K562 (cell line): Measurements from ENCODE around the gene PRR35. TPM values are rescaled to one million over a fixed set of nuclear protein-coding genes. Genes with fewer than 3 reads are reported as not detected.

Source experiments
- ILF3 ChIP-seq: fragments of 450-650 bp; IDR thresholded peaks from 2 replicates; pipeline ENCODE4 v1.6.1; 2018; ENCODE audit warnings: antibody characterized with exemption, mild to moderate bottlenecking, moderate library complexity, borderline replicate concordance
- KAT2B ChIP-seq: IDR thresholded peaks from one replicate; pipeline ENCODE4 v1.6.1; 2012; ENCODE audit warnings: low read depth, mild to moderate bottlenecking, control low read depth, inconsistent platforms, low read length, moderate library complexity
- L3MBTL2 ChIP-seq: fragments of 450-650 bp; IDR thresholded peaks from 2 replicates; pipeline ENCODE4 v1.6.1; 2016; ENCODE audit warnings: mild to moderate bottlenecking, moderate library complexity
- NCOA6 ChIP-seq: fragments of 450-650 bp; IDR thresholded peaks from 2 replicates; pipeline ENCODE4 v1.6.1; 2017; ENCODE audit warnings: mild to moderate bottlenecking
- POLR2AphosphoS2 ChIP-seq: IDR thresholded peaks from 2 replicates; pipeline ENCODE4 v1.6.1; 2012; ENCODE audit warnings: low read length, improper control_type of control experiment
- PRPF4 ChIP-seq: fragments of 200-400 bp; formaldehyde crosslinking; IDR thresholded peaks from one replicate; pipeline ENCODE4 v1.6.1; 2017; ENCODE audit warnings: low read length, low read depth, mild to moderate bottlenecking; ENCODE audit not compliant: insufficient read depth, poor library complexity, severe bottlenecking
- RBM22 ChIP-seq: fragments of 200-400 bp; formaldehyde crosslinking; IDR thresholded peaks from 2 replicates; pipeline ENCODE4 v1.6.1; 2018; ENCODE audit warnings: low read length, low read depth; ENCODE audit not compliant: poor library complexity, severe bottlenecking
- SIN3A ChIP-seq, 2 experiments: fragments of 150-350 bp in 1 of 2; IDR thresholded peaks; 2 replicates each; pipeline ENCODE4 v1.6.1; 2011 to 2016; ENCODE audit warnings: borderline replicate concordance in 2 of 2, low read depth in 2 of 2, low read length in 2 of 2, mild to moderate bottlenecking in 2 of 2, moderate library complexity in 2 of 2; ENCODE audit not compliant: control insufficient read depth in 1 of 2
- SLC30A9 ChIP-seq: fragments of 250-450 bp; sonication (Bioruptor Pico); IDR thresholded peaks from 2 replicates; pipeline ENCODE4 v1.8.0; 2022; ENCODE audit warnings: mild to moderate bottlenecking, moderate library complexity
- TEAD2 ChIP-seq: fragments of 450-650 bp; IDR thresholded peaks from 2 replicates; pipeline ENCODE4 v1.6.1; 2016; ENCODE audit warnings: missing genetic modification characterization, control low read depth, missing compliant biosample characterization
- ZFP1 ChIP-seq: fragments of 450-650 bp; formaldehyde crosslinking; IDR thresholded peaks from 2 replicates; pipeline ENCODE4 v1.4.0; 2020; ENCODE audit warnings: mild to moderate bottlenecking, mixed read lengths
- ZFP36 ChIP-seq: fragments of 150-350 bp; IDR thresholded peaks from 2 replicates; pipeline ENCODE4 v1.6.1; 2018; ENCODE audit warnings: low read length, low read depth; ENCODE audit not compliant: partially characterized antibody
- ZNF124 ChIP-seq: sonication (generic); formaldehyde crosslinking; IDR thresholded peaks from 2 replicates; pipeline ENCODE4 v1.8.1; 2022; ENCODE audit warnings: missing genetic modification reagents
- polyA plus RNA-seq, 8 experiments: library from polyadenylated mRNA; depleted of rRNA in 4 of 8; stranded (reverse) in 5 of 8; unstranded in 3 of 8; fragments of >200 nt; fragmentation: Nextera tagmentation in 2 of 8; fragmentation: Illumina TruSeq in 1 of 8; extraction: Ambion mirVana in 2 of 8; extraction: Trizol in 1 of 8; gene quantifications; 2 replicates each; pipeline versions ENCODE4 v1.2.1 to v1.2.3, GENCODE V29; 2011 to 2014; ENCODE audit warnings: inconsistent platforms in 1 of 8, missing spikeins in 1 of 8
- total RNA-seq, 7 experiments: library from RNA; depleted of rRNA in 6 of 7; stranded (reverse); fragments of >200 nt in 6 of 7; fragmentation: Illumina TruSeq in 2 of 7; extraction: Trizol in 2 of 7; gene quantifications; 2 replicates each; pipeline versions ENCODE4 v1.2.1 to v1.2.3, GENCODE V29; 2011 to 2021; ENCODE audit warnings: low replicate concordance in 1 of 7
- TF ChIP-seq, protein P1 (sequence below): sonication (generic); formaldehyde crosslinking; IDR thresholded peaks from 2 replicates; pipeline ENCODE4 v1.8.0; 2022; ENCODE audit warnings: mild to moderate bottlenecking, missing genetic modification reagents
- TF ChIP-seq, protein P2 (sequence below): fragments of 450-650 bp; IDR thresholded peaks from 2 replicates; pipeline ENCODE4 v1.6.1; 2016; ENCODE audit warnings: low read depth, mild to moderate bottlenecking, moderate library complexity
- TF ChIP-seq, protein P3 (sequence below): fragments of 250-450 bp; sonication (Bioruptor Pico); IDR thresholded peaks from 2 replicates; pipeline ENCODE4 v1.8.0; 2022; ENCODE audit warnings: moderate library complexity, mild to moderate bottlenecking, inconsistent platforms
- TF ChIP-seq, protein P4 (sequence below): sonication (generic); formaldehyde crosslinking; IDR thresholded peaks from 2 replicates; pipeline ENCODE4 v1.8.0; 2022; ENCODE audit warnings: missing genetic modification reagents, mild to moderate bottlenecking, borderline replicate concordance
- TF ChIP-seq, protein P5 (sequence below): fragments of 250-450 bp; sonication (Bioruptor Pico); IDR thresholded peaks from 2 replicates; pipeline ENCODE4 v1.8.0; 2021; ENCODE audit warnings: mild to moderate bottlenecking, moderate library complexity

PRR35 gene
- total and polyA plus RNA-seq, 9 of the 15 experiments (the other 6 are each of a cell fraction or from before 2014, with no cell fraction given) = 0.17 to 0.45 (median 0.21) TPM; not detected in 5

DNA sequence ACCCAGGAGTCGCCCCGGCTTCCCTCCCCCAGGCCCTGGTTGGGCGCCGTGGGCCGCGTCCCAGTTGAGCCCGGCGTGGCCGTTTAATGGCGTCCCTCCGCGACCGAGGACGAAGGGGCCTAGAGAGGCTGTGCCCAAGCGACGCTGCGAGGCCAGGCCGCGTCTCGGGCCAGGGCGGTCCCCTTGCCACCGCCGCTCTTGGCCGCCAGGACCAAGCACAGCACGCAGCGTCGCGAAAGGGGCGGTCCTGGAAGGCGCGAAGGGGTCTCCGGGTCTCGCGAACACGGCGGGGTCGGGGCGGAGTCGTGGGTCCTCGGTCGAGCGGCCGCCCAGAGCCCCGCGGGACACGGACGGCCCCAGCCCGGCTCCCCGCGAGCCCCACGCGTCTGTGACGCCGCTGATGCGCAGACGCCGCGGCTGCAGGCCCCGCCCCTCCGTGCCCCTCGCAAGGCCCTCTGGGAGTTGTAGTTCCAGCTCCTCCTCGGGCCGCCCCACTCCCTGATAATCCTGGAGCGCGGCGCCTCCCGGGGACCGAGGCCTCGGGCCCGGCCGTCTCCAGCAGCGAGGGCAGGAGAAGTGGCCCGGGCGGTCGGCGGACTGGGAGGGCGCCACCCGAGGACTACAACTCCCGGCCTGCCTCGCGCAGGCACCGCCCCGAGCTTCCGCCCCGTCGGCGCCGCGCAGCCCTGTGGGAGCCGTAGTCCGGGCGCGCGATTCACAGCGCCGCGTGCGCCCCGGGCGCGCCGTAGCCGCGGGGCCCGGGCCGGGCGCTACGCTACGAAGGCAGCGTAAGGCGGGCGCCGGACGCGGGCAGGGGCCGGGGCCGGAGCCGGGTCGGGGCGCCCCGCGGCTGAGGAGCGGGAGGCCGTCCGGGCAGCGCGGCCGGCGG lies 32.9 kb upstream of the PRR35 start, which contains the start of gene CAPN15 (continued):
- TF ChIP-seq KAT2B = no peak
- TF ChIP-seq ZFP36 = no peak
- no peak; the same call in 1 of the 2 replicates for TF ChIP-seq NCOA6
- no peak for TF ChIP-seq ZNF124
- peak; percentile 75 for TF ChIP-seq L3MBTL2
- TF ChIP-seq POLR2AphosphoS2 = no peak; the same call in 1 of the 2 replicates
- peak; percentile 28 for TF ChIP-seq RBM22
- TF ChIP-seq, protein P1, sequence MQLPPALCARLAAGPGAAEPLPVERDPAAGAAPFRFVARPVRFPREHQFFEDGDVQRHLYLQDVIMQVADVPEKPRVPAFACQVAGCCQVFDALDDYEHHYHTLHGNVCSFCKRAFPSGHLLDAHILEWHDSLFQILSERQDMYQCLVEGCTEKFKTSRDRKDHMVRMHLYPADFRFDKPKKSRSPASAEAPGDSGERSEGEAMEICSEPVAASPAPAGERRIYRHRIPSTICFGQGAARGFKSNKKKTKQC (CRISPR knock-in tag) = no peak
- TF ChIP-seq, protein P2, sequence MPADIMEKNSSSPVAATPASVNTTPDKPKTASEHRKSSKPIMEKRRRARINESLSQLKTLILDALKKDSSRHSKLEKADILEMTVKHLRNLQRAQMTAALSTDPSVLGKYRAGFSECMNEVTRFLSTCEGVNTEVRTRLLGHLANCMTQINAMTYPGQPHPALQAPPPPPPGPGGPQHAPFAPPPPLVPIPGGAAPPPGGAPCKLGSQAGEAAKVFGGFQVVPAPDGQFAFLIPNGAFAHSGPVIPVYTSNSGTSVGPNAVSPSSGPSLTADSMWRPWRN = no peak
- TF ChIP-seq PRPF4 = no peak
- TF ChIP-seq SLC30A9 (CRISPR knock-in tag) = no peak
- no peak for TF ChIP-seq TEAD2 (tag)
- TF ChIP-seq, protein P3, sequence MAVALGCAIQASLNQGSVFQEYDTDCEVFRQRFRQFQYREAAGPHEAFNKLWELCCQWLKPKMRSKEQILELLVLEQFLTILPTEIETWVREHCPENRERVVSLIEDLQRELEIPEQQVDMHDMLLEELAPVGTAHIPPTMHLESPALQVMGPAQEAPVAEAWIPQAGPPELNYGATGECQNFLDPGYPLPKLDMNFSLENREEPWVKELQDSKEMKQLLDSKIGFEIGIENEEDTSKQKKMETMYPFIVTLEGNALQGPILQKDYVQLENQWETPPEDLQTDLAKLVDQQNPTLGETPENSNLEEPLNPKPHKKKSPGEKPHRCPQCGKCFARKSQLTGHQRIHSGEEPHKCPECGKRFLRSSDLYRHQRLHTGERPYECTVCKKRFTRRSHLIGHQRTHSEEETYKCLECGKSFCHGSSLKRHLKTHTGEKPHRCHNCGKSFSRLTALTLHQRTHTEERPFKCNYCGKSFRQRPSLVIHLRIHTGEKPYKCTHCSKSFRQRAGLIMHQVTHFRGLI (CRISPR knock-in tag) = no peak
- TF ChIP-seq ZFP1 (CRISPR knock-in tag) = no peak
- no peak for TF ChIP-seq ILF3
- TF ChIP-seq, protein P4, sequence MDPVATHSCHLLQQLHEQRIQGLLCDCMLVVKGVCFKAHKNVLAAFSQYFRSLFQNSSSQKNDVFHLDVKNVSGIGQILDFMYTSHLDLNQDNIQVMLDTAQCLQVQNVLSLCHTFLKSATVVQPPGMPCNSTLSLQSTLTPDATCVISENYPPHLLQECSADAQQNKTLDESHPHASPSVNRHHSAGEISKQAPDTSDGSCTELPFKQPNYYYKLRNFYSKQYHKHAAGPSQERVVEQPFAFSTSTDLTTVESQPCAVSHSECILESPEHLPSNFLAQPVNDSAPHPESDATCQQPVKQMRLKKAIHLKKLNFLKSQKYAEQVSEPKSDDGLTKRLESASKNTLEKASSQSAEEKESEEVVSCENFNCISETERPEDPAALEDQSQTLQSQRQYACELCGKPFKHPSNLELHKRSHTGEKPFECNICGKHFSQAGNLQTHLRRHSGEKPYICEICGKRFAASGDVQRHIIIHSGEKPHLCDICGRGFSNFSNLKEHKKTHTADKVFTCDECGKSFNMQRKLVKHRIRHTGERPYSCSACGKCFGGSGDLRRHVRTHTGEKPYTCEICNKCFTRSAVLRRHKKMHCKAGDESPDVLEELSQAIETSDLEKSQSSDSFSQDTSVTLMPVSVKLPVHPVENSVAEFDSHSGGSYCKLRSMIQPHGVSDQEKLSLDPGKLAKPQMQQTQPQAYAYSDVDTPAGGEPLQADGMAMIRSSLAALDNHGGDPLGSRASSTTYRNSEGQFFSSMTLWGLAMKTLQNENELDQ (CRISPR knock-in tag) = no peak
- peak; percentile 20 to 40; a peak in 2 of 4 replicates for TF ChIP-seq SIN3A (IDR thresholded peaks at IDR 0.05; ENCODE audit: borderline replicate concordance in 2 of 2, control insufficient read depth in 1 of 2, low read depth in 2 of 2, low read length in 2 of 2)
- TF ChIP-seq, protein P5, sequence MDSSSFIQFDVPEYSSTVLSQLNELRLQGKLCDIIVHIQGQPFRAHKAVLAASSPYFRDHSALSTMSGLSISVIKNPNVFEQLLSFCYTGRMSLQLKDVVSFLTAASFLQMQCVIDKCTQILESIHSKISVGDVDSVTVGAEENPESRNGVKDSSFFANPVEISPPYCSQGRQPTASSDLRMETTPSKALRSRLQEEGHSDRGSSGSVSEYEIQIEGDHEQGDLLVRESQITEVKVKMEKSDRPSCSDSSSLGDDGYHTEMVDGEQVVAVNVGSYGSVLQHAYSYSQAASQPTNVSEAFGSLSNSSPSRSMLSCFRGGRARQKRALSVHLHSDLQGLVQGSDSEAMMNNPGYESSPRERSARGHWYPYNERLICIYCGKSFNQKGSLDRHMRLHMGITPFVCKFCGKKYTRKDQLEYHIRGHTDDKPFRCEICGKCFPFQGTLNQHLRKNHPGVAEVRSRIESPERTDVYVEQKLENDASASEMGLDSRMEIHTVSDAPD (CRISPR knock-in tag) = no peak
